NCI-H146 (cell line): ENCODE results near the gene THOC6.

ENCODE experiments used
- DNase-seq: peaks from one replicate; lab custom pipeline; 2025; lab: John Stamatoyannopoulos, UW

Gene THOC6

DNA sequence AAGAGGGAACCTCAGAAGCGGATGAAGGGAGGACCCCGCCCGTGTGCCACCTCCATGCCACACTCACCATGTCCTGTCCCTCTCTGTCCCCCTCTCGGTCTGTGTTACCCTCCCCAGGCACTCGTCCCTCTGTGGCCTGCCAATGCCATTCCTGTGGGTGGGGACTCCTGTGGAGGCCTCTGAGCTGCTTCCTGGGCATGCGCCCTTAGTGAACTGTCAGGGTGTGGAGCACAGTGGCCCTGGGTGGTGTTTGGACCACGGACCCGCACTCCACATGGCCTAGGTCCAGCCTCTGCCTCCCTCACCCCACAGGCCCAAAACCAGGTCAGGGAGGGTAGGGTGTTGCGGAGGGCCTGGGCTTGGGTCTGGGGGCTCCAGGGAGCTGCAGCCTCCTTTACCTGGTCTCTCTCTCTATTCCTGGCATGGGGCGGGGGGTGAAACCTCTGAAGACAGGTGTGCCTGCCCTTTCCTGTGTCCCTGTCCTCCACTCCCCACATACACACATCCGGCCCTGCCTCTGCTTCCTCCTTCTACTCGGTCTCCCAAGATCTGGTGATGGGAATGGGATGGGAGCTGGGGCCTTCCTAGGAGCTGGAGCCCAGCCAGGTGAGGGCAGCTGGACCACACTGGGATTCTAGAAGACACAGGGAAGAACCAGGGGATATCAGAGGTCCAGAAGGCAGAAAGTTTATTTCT is 32.1 kb upstream of the THOC6 start:
- DNase-seq: no peak

DNA sequence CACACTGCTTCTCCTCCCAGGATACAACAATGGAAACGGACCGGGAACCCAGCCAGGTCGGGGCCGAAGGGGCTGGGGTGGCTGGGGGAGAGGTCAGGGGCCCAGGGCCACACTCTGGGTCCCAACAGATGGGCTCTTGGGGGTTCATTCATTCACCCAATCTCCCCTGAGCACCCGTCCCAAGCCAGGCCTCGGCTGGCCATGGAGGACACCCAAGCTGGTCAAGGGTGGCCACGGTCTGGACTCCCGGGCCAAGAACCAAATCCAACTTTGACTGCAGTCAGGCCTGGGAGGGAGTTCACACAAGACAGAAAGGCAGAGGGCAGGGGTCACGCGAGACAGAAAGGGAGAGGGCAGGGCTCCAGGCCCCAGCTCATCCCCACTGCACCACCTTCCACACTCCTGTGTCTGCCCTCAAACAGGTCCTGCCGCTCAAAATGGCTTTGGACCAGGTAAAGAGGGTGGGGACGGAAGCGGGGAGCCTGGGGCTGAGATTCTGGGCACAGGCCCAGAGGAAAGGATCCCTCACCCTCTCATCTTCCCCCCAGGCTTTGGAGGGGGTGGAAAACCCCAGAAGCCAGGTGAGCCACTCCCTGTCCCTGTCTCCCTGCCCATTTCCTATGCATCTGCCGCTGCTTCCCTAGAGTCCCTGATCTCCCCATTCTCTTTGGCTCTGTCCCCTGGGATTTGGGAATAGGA is 31.3 kb upstream of the THOC6 start:
- DNase-seq: no peak

DNA sequence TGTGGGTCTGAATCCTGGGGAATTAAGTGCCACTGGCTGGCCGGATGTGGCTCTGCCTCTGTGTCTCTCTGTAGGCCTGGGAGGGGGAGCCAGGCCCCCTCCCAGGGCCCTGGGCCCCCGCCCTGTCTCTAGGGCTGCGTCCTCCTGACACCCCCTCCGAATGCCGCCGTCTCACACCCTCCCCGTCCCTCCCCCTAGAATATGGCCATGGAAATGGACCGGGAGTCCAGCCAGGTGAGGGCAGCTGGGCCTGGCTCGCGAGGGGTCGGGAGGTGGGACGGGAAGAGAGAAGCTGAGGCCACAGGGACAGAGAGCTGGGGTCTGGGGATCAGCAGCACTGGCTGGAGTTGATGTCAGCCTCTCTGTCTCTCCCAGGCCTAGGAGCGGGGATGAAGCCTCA is 27.5 kb upstream of the THOC6 start:
- no peak for DNase-seq

DNA sequence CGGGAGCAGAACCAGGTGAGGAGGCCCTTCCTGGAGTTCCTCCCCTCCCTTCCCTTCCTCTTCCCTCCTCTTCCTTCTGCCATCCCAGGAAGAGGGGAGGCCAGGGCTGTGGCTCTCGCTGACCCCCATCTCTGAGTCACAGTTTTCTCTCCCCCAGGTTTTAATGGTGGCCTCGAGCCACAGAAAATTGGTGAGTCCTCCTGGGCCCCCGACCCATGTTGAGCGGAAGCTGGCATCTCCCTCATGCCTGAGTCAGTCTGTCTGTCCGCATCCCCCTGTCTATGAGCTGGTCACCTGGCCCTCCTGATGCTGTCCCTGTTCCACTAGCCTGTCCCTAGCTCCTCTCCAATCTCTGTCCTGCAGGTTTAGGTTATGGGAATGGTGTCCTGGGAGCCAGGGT is 23.9 kb upstream of the THOC6 start:
- DNase-seq: no peak

DNA sequence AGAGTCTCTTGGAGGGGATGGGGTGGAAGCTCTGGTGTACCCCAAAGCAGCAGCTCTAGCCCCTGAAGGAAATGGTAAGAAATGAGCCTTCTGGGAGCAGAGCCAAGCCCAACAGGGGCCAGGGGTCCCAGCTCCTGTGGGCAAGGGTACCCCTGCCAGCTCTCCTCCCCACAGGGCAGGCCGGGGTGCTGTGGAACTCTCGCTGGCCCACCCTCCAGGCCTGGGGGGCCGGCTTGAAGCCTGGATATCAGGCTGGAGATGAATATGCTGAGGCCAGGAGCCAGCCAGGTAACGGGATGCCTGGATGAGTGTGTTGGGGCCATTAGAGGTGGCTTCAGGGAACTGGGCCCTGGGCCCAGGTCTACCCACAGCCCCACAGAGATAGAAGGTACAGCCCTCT is 23.3 kb upstream of the THOC6 start:
- no peak for DNase-seq

DNA sequence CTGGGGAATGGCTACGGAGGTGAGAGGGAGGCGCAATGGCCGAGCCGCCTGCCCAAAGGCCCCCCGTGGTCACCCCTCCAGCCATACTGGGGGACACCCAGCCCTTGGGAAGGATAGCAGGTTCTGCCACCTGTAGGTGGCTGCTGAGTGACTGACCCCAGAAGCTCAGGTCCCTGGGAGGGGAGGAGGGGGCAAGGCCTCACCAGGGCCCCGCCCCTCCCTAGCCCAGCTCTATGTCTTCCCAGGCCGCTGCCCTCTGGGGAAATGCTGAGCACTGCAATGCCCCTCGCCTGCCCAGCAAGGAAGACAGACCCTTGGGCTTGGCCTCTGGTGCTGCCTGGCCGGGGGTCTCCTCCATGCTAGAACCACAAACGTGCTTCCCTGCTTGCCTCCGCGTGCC is 22.5 kb upstream of the THOC6 start:
- no peak for DNase-seq

DNA sequence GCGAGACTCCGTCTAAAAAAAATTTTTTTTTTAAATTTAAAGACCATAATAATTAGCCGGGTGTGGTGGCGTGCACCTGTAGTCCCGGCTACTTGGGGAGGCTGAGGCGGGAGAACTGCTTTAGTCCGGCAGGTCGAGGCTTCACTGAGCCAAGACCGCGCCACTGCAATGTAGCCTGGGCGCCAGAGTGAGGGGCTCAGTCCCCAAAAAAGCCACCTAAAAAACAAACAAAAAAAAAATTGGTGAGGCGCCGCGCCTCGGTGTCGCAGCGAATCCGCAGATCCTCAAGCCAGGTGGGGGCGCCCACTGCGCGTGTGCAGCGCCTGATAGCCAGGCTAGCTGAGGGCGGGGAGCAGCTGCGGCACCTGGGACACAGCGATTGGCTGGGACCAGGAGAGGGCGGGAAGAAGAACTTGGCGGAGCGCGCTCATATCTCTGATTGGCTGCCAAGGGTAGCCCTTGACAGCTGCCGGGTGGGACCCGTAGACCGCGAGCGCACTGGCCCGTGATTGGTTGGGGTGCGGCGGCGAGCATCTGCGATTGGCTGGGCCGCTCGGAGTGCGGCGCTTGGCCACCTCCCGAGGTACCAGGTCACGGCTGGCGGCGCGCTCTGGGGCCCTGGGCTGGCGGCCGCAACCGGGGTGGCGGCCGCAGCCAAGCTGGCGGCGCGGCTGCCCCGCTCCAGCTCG is 20.1 kb upstream of the THOC6 start:
- peak; percentile 99 for DNase-seq

DNA sequence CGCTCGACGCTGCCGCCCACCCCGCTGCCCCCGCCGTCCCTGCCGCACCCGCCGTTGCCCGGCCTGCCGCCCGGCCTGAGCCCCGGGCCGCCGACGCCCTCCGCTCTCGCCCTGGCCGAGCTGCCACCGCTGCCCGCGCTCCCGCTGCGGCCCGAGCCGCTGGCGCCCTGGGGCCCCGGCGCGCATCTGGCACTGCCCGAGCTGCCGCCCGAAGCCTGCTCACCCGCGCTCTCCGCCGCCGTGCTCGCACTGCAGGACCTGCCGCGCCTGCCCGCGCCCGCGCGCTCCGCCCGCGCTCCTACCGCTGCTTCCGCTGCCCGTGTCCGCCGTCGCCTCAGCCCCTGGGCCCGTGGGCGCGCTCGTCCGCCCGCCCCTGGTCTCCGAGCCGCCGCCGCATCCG is 19.5 kb upstream of the THOC6 start:
- peak; percentile 54 for DNase-seq

DNA sequence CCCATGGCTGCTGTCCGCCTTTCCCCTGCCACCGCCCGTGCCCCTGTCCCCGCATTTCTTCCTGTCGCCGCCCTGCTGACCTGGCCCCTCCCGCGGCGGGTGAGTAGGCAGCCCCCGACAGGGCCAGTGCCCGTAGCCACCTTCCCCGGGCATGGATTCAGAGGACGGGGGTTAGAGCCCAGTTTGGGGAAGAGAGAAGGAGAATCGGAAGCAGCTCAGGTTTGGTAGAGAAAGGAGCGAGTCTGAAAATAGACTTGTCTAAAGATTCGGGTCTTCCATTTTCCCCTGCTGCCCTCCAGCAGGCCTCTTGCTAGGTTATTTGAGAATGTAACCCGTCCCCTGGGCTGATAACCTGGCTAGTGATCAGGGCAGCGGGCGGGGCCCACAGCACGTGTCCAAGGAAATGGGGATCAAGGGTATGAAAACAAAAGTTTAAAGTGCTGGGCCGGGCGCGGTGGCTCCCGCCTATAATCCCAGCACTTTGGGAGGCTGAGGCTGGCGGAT is 19.0 kb upstream of the THOC6 start:
- DNase-seq: peak; percentile 56

DNA sequence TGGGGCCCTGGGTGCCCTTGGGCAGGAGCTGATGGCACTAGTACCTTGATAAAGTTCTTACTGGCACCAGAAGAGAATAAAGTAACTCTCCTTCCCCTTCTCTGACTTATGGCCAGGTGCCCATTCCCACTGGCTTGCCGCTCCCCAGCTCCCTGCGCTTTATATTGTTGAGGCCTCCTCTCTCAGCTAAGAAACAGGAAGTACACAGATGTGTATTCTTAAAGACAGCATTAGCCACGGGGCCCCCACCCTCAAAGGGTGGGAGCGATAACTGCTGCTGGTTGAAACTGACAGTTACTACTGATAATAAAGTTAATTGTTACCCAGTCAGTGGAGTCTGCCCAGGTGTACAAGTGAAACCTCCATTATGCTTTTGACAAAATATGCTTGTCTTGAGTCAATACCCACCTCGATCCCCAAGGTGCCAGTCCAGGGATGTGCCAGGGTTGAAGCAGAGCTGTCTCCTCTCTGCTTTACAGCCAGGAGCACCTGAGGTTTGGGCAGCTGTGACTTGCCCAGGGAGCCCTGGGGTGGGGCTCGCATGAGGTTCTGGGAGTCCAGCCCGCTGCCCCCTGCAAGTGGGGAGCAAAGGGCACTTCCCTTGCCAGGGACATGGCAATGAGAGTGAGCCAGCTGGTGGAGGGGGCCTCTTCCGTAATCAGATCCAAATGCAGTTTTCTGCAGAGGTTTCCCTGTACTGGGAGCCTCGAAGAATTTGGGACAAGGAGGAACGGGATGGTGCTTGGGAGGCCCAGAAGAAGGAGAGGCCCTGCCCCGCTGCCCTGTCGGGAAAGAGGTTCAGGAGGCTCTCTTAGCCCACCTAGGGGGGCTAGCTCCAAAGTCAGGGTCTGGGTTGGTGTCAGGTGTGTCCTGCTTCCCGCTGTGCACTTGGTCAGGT is 16.5 kb upstream of the THOC6 start:
- DNase-seq: no peak

DNA sequence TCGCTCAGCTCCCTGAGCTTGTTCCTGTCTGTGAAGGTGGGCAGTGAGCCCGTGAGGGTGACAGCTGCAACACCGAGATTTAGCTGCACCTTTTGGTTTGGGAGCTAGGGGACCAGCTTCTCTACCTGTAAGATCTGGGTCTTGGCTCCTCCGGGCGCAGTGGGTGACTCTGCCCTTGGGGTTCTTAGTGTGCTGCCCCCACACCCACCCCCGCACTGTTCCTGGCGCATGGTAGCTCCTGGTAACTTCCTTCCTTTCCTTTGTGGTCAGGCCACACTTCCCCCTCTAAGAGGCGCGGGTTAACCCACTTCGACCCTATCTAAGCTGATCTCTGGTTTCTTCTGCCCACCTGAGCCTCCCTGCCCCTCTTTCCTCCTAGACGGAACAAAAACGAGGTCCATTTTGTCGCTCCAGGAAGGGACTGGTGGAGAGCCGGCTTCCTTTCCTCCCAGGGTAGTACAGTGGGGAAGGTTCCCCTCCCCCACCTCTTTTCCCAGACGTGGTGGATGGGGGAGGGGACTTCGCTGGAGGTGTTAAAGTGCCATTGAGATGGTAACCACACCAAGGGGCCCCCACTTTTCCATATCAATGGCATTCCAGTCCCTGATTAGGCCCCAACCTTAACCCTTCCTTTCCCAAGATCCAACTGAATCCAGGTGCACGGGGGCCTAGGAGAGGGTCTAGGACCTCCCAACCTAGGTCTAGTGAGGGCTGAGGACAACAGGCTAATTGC is 15.7 kb upstream of the THOC6 start:
- no peak for DNase-seq

DNA sequence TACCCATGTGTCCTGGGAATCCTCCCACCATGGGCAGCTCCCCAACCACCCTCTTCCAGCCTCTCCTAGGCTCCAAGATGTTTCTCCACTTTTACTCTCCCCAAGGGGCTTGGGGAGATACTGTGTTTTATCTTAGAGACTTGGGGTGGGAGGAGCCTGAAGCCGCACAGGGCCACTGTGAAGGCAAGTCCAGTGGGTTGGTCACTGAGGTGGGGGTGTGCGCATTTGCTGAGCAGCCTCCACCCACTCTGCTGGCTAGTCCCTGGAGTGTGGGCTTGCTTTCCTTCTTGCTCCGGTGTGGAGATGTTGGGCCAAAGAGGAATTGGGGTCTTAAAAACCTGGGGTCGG is 15.2 kb upstream of the THOC6 start:
- no peak for DNase-seq

DNA sequence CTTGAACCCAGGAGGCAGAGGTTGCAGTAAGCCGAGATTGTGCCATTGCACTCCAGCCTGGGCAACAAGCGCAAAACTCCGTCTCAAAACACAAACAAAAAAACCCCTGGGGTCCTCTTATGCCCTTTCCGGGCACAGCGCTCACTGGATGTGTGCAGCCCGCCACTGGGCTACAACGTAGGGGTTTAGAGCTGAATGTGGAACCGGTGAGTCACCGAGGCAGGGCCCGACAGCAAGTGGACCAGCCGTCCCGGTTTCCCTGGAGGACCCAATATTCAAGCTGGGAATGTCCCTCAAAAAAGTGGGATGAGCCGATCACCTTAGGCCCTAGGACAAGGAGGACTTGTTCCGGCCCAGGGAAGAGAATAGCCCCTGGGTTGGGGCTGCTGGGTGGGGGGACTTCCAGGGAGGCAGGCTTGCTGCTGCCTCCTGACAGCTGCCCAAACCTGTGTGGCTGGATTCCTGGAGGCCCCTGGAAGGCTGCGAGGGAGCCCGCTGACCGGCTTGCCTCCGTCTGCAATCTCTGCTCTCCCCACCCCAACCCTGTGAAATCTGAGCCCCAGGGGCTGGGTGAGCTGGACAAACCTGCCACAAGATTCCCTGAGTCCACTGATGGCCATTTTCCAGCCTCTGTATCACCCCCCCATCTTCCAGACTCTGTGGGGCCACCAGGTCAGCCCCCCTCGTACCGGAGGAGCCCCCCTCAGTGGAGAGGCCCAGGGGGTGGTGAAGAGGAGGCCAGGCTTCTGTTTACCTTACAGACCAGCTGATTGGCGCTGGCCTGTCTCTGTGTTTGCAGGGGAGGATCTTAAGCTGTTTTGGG is 14.1 kb upstream of the THOC6 start:
- no peak for DNase-seq

DNA sequence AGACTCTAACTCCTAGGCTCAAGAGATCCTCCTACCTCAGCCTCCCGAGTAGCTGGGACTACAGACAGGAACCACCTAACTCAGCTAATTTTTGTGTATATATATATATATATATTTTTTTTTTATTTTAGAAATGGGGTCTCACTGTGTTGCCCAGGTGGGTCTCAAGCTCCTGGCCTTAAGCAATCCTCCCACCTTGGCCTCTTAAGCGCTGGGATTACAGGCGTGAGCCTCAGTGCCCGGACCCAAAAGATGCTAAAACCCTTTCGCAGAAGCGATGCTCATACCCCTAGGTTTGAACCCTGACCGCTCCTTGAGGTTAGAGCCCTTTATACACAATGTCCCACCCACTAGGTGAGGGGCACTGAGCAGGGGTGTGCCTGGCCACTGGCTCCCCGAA is 13.3 kb upstream of the THOC6 start:
- no peak for DNase-seq

DNA sequence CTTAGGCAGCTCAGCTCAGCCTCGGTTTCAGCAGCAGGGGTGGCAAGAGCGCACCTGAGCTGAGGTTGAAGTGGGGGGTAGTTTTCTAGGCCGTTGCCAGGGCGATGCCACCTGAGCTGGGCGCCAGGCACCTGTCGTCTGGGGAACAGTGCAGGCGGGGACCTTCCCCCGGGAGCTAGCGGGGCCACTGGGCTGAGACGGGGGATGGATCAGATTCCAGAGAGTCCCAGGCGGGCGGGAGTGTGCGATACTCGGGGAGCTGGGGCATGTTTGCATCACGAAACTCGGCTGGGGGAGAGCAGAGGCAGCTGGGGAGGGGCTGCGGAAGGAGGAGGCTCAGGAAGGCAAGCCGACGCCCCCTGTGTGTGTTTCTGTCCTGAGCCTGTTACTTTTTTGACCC is 11.6 kb upstream of the THOC6 start:
- DNase-seq: peak; percentile 78

DNA sequence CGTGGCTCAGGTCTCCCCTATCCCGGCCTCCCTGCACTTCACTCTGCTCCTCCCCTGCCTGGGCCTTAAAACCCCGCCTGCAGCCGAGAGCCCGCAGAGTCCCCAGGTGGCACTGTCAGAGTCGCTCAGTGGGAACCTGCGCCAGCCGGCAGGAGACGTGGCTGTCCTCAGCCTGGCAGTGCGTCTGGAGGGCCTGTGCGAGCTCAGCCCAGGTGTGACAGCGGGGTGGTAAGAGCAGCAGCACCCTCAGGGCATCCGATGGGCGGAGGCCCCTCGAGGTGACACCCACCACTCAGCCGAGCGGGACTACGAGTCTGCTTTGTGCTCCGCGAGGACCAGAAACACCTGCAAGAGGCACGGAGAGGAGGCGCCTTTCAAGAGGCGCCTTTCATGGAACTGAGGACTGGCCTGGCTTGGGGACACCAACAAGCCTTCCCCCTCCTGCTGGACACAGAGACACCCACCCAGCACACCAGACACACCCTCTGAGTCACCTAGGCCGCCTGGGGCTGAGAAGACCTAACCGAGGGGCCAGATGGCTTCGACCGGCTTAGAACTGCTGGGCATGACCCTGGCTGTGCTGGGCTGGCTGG is 10.9 kb upstream of the THOC6 start, which contains the start of gene CLDN9:
Gene CLDN9 (plus strand): TSS at position 96 of the 593 bp plus-strand sequence. CDS start 440 bp downstream, at position 536.
- peak; percentile 90 for DNase-seq

DNA sequence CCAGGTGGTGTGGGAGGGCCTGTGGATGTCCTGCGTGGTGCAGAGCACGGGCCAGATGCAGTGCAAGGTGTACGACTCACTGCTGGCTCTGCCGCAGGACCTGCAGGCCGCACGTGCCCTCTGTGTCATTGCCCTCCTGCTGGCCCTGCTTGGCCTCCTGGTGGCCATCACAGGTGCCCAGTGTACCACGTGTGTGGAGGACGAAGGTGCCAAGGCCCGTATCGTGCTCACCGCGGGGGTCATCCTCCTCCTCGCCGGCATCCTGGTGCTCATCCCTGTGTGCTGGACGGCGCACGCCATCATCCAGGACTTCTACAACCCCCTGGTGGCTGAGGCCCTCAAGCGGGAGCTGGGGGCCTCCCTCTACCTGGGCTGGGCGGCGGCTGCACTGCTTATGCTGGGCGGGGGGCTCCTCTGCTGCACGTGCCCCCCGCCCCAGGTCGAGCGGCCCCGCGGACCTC is 10.3 kb upstream of the THOC6 start:
- no peak for DNase-seq

DNA sequence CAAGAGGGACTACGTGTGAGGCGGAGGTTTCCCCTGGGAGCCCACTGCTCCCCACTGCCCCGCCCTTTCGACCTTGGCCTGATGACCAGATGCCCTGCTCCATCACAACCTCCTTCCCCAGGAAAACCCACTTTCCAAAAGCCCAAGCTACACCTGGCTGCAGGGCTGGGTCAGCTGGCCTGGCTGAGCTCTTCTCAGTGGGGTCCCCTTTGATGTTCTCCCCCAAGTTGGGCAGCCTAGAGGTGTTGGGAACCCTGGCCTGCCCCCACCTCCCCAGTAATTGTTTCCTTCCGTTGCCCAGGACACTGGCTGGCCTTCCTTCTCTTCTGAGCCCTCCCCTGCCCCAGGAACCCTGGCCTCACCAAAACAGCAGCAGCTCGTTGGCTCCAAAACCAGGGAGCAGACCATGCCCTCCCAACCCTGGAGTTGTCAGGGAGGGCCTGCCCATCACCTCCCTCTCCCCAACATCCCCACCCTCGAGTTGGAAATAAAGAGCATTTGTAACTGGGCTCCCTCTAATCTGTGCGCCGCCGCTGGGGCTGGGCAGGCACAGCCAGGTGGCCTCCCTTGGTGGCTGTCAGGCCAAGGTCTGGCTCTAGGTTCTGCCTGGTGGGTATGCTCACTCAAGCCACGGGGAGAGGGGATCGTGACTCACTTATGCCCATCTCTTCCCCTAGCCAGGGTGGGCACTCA is 9.7 kb upstream of the THOC6 start:
- DNase-seq: no peak

DNA sequence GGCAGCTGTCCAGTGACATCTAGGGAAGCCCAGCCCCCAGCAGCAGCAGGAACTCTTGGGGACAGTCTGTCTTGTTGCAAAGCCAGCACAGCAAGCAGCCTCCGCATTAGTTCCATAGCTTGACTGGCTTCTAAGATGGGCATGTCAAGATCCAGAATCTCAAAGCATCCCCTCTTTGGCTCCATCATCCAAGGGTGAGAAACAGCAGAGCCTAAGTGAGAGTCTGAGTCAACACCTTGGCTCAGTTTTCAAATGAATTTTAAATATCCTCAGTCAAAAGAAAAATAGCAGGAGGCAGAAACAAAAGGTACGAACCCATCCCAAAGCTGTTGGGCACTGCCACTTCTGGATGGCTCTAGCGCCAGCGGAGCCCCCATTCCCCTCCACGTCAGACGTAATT is 8.9 kb upstream of the THOC6 start:
- DNase-seq: no peak
